IgD-negative memory B cell (primary cell): ENCODE results near the gene MED10. TPM values are rescaled to one million over a fixed set of nuclear protein-coding genes. Genes with fewer than 3 reads are reported as not detected.

Experiments used
- H3K27ac Mint-ChIP-seq, 3 donors: one replicate each; pipeline ENCODE4 v1.8.0; 2020 to 2022; ENCODE audit warnings: mild to moderate bottlenecking in 3 of 3, mixed read lengths in 3 of 3, moderate library complexity in 1 of 3
- H3K27me3 Mint-ChIP-seq: one replicate; pipeline ENCODE4 v1.8.0; 2021; ENCODE audit warnings: mixed read lengths
- H3K36me3 Mint-ChIP-seq: one replicate; pipeline ENCODE4 v1.8.0; 2020; ENCODE audit warnings: mild to moderate bottlenecking, mixed read lengths
- H3K4me1 Mint-ChIP-seq, 3 donors: one replicate each; pipeline ENCODE4 v1.8.0; 2020 to 2022; ENCODE audit warnings: mixed read lengths in 3 of 3, mild to moderate bottlenecking in 1 of 3
- H3K4me3 Mint-ChIP-seq, 4 donors: one replicate each; pipeline ENCODE4 v1.8.0; 2020 to 2022; ENCODE audit warnings: mild to moderate bottlenecking in 4 of 4, mixed read lengths in 4 of 4, moderate library complexity in 3 of 4
- H3K9me3 Mint-ChIP-seq, 3 donors: one replicate each; pipeline ENCODE4 v1.8.0; 2020 to 2021; ENCODE audit warnings: mixed read lengths in 3 of 3, mild to moderate bottlenecking in 1 of 3
- polyA plus RNA-seq: library from polyadenylated mRNA; unstranded; fragments of 300-500 nt; fragmentation: Illumina TruSeq; gene quantifications from one replicate; pipeline ENCODE4 v1.2.3, GENCODE V29; 2021

The MED10 gene
- polyA plus RNA-seq, 1 donor from 2014 or later = 114 TPM

DNA sequence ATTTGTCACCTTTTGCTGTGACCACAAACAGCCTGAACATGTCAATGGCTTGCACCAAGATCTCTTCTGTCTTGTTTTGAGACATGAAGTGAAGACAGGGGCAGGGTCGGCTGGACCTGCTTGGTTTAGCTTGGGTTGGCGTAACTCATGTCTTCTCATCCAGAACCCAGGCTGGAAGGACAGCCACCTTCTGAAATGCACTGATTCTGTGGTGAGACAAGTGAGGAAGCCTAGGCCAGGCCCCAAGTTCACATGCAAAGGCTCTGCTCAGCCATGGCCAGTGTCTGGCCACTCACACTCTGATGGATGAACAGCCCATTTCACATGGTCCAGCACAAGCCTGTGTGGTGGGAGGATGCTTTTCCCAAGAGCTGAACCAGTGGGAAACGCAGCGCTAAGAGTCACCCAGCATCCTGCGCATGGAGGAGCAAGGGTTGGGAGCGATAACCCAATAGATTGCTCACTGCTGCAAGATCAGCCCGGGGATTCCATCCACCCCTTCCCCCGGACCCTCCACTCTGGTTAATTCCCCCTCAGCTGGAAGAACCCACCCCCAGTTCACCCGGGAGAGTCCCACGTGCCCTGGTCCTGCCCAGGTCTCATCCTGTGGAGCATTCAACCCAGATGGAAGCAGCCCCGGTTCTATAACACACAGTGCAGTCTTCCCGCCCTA lies 16.2 kb upstream of the MED10 start:
- H3K9me3 Mint-ChIP-seq = peaks cover 1 to 5% (median 4%) of the 10 kb centered on the region in 3 donors
- H3K4me1 Mint-ChIP-seq = peaks cover 5 to 9% (median 6%) of the 10 kb centered on the region in 3 donors
- H3K36me3 Mint-ChIP-seq = peaks cover 4% of the 10 kb centered on the region
- no peak overlapping the region for H3K27ac Mint-ChIP-seq
- peaks cover 10% of the 10 kb centered on the region for H3K27me3 Mint-ChIP-seq
- no peak overlapping the region for H3K4me3 Mint-ChIP-seq

- Mint-ChIP-seq H3K27me3 (peaks cover 10% of the 10 kb centered on the region), H3K4me3 (no peak overlapping the region), H3K4me1 (peaks cover 5 to 9% (median 6%) of the 10 kb centered on the region in 3 donors), H3K27ac (no peak overlapping the region), H3K36me3 (peaks cover 4% of the 10 kb centered on the region), H3K9me3 (peaks cover 1 to 5% (median 4%) of the 10 kb centered on the region in 3 donors)
These were observed 15.3 kb upstream of the MED10 start for GRCh38 chr5:6393596-6394194.

GRCh38 chr5:6392561-6392960 lies 14.2 kb upstream of the MED10 start:
- Mint-ChIP-seq H3K9me3 (peaks cover 1 to 5% (median 4%) of the 10 kb centered on the region in 3 donors), H3K4me3 (no peak overlapping the region), H3K4me1 (peaks cover 5 to 9% (median 6%) of the 10 kb centered on the region in 3 donors), H3K36me3 (peaks cover 2% of the 10 kb centered on the region), H3K27ac (peak overlapping the region in 1 of 3 donors; percentile 15), H3K27me3 (peaks cover 10% of the 10 kb centered on the region)

DNA sequence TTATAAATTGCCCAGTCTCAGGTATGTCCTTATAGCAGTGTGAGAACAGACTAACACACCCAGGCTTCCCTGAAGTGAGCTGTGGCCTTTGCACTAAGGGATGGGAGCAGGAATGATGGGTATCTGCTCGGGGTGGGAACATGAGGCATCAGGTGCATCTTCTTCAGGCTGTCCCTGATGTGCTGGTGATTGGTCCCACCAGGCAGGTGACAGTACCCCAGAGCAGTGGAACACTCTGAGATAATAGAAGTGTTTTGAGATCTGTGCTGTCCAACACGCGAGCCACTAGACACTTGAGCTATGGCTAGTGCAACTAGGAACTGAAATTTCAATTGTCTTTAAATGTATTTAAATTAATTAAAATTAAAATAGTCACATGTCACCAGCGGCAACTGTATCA lies 12.8 kb upstream of the MED10 start:
- Mint-ChIP-seq H3K4me1 (peaks cover 5 to 9% (median 6%) of the 10 kb centered on the region in 3 donors), H3K9me3 (peaks cover 1 to 5% (median 4%) of the 10 kb centered on the region in 3 donors), H3K36me3 (peaks cover 2% of the 10 kb centered on the region), H3K4me3 (no peak overlapping the region), H3K27ac (no peak overlapping the region), H3K27me3 (peaks cover 9% of the 10 kb centered on the region)

GRCh38 chr5:6389946-6390530 lies 11.7 kb upstream of the MED10 start:
- peaks cover 5 to 9% (median 6%) of the 10 kb centered on the region in 3 donors for H3K4me1 Mint-ChIP-seq
- H3K27ac Mint-ChIP-seq = no peak overlapping the region
- H3K9me3 Mint-ChIP-seq = peaks cover 1 to 5% (median 4%) of the 10 kb centered on the region in 3 donors
- no peak overlapping the region for H3K4me3 Mint-ChIP-seq
- peaks cover 11% of the 10 kb centered on the region for H3K27me3 Mint-ChIP-seq
- peaks cover 4% of the 10 kb centered on the region for H3K36me3 Mint-ChIP-seq

DNA sequence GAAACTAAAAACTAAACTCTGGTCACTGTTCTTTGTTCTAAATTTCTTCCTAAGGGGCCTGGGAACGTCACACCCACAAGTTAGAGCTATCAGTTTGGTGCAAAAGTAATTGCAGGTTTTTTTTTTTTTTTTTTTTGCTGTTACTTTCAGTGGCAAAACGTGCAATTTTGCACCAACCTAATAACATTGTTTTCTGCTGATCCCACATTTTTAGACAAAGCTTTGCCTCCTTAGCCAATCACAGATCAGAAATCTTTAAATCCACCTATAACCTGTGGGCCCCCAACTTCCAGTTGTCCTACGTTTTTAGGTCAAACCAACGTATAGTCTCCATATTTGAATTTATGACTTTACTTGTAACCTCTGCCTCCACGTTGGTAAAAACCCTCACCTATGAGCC lies 11.1 kb upstream of the MED10 start:
- Mint-ChIP-seq H3K9me3 (peaks cover 1 to 5% (median 4%) of the 10 kb centered on the region in 3 donors), H3K4me1 (peaks cover 5 to 9% (median 6%) of the 10 kb centered on the region in 3 donors), H3K27ac (no peak overlapping the region), H3K4me3 (no peak overlapping the region), H3K36me3 (peaks cover 4% of the 10 kb centered on the region), H3K27me3 (peaks cover 12% of the 10 kb centered on the region)

DNA sequence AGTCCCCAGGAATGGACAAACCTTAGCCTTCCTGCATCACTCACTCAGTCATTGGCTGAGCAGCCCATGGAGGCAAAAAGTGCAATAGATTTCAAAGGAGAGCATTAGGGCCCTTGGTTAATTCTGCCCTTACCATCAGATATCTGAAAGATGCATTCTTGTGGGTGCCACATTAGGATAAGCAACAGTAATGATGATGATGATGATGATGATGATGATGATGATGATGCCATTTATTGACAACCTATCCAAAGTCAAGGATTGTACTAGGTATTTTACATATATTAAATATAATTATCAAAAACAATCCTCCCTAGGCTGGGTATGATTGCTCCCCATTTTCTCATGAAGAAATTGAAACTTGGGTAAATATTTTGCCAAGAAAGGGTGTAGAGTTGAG lies 9.6 kb upstream of the MED10 start:
- Mint-ChIP-seq H3K4me1 (no peaks in the 10 kb centered on the region), H3K36me3 (peaks cover 4% of the 10 kb centered on the region), H3K27me3 (peaks cover 10% of the 10 kb centered on the region), H3K4me3 (no peak overlapping the region), H3K9me3 (peaks cover 1 to 5% (median 2%) of the 10 kb centered on the region in 3 donors), H3K27ac (no peak overlapping the region)

DNA sequence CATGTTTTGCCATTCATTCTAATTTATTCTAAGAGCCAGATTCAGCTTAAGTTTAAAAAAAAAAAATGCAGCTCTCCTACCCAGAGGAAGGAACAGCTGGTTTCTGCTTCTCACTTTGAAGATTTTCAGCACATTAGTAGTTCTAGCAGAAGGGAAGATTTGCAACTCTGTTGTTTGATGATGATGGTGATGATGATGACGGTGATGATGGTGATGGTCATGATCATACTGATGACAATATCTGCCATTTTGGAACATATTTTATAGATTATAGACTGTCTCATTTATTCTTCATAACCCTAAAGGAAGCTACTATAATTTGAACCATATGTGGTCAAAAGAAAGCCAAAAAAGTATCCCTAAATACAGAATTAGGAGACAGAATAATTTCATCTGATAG lies 7.9 kb upstream of the MED10 start:
- no peak overlapping the region for H3K4me3 Mint-ChIP-seq
- H3K27me3 Mint-ChIP-seq = peaks cover 6% of the 10 kb centered on the region
- H3K4me1 Mint-ChIP-seq = no peaks in the 10 kb centered on the region
- peaks cover 0 to 5% (median 0%) of the 10 kb centered on the region in 3 donors for H3K9me3 Mint-ChIP-seq
- no peak overlapping the region for H3K27ac Mint-ChIP-seq
- peaks cover 2% of the 10 kb centered on the region for H3K36me3 Mint-ChIP-seq

GRCh38 chr5:6384856-6385255 lies 6.5 kb upstream of the MED10 start:
- peaks cover 4% of the 10 kb centered on the region for H3K27me3 Mint-ChIP-seq
- H3K9me3 Mint-ChIP-seq = no peaks in the 10 kb centered on the region
- H3K4me3 Mint-ChIP-seq = no peak overlapping the region
- no peak overlapping the region for H3K27ac Mint-ChIP-seq
- peaks cover 2% of the 10 kb centered on the region for H3K36me3 Mint-ChIP-seq
- no peaks in the 10 kb centered on the region for H3K4me1 Mint-ChIP-seq

GRCh38 chr5:6383376-6383775 lies 5.0 kb upstream of the MED10 start:
- Mint-ChIP-seq H3K27ac (no peak overlapping the region), H3K9me3 (no peaks in the 10 kb centered on the region), H3K27me3 (peaks cover 4% of the 10 kb centered on the region), H3K4me1 (peaks cover 7 to 8% (median 8%) of the 10 kb centered on the region in 3 donors), H3K36me3 (peaks cover 4% of the 10 kb centered on the region), H3K4me3 (no peak overlapping the region)

GRCh38 chr5:6379246-6379645 lies 899 bp upstream of the MED10 start:
- no peaks in the 10 kb centered on the region for H3K27me3 Mint-ChIP-seq
- peak overlapping the region in 2 of 3 donors; percentile 73 to 100 for H3K27ac Mint-ChIP-seq
- peaks cover 10 to 29% (median 27%) of the 10 kb centered on the region in 3 donors for H3K4me1 Mint-ChIP-seq
- H3K36me3 Mint-ChIP-seq = peaks cover 3% of the 10 kb centered on the region
- H3K4me3 Mint-ChIP-seq = peak overlapping the region; percentile 96 to 100 (median 100)
- no peaks in the 10 kb centered on the region for H3K9me3 Mint-ChIP-seq

DNA sequence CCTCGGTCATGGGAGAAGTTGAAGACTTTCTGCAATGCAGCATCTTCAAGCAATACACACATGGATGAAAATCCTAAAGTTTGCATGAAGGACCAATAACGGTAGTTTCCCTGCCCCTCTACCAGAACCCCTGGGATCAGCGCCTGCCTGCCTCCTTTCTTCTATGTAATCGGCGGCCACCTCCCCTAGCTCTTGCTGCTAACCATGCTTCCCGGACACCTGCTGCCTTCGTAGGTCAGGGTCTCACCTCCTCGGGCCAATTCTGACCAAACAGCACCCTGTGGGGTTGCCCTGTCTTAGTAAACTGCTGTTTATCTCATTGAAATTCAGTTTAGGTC lies 388 bp upstream of the MED10 start:
- Mint-ChIP-seq H3K27ac (peak overlapping the region; percentile 73 to 100 (median 95)), H3K9me3 (no peaks in the 10 kb centered on the region), H3K4me1 (peaks cover 10 to 29% (median 27%) of the 10 kb centered on the region in 3 donors), H3K4me3 (peak overlapping the region; percentile 96 to 100 (median 100)), H3K27me3 (no peaks in the 10 kb centered on the region), H3K36me3 (peaks cover 3% of the 10 kb centered on the region)

GRCh38 chr5:6377582-6377904 lies 804 bp downstream of the MED10 start:
- Mint-ChIP-seq H3K27ac (peak overlapping the region; percentile 73 to 100 (median 95)), H3K36me3 (peaks cover 6% of the 10 kb centered on the region), H3K27me3 (no peaks in the 10 kb centered on the region), H3K4me1 (peaks cover 10 to 29% (median 27%) of the 10 kb centered on the region in 3 donors), H3K9me3 (no peaks in the 10 kb centered on the region), H3K4me3 (peak overlapping the region; percentile 96 to 100 (median 100))

GRCh38 chr5:6376974-6377520 lies 1.3 kb downstream of the MED10 start:
- peak overlapping the region in 2 of 3 donors; percentile 73 to 95 for H3K27ac Mint-ChIP-seq
- H3K4me3 Mint-ChIP-seq = peak overlapping the region; percentile 96 to 100 (median 100)
- H3K9me3 Mint-ChIP-seq = no peaks in the 10 kb centered on the region
- H3K27me3 Mint-ChIP-seq = no peaks in the 10 kb centered on the region
- peaks cover 8% of the 10 kb centered on the region for H3K36me3 Mint-ChIP-seq
- H3K4me1 Mint-ChIP-seq = peaks cover 10 to 29% (median 27%) of the 10 kb centered on the region in 3 donors

- Mint-ChIP-seq H3K27me3 (no peaks in the 10 kb centered on the region), H3K9me3 (no peaks in the 10 kb centered on the region), H3K27ac (peak overlapping the region in 1 of 3 donors; percentile 86), H3K4me1 (peaks cover 2 to 19% (median 19%) of the 10 kb centered on the region in 3 donors), H3K4me3 (no peak overlapping the region), H3K36me3 (peaks cover 9% of the 10 kb centered on the region)
These were observed 5.1 kb downstream of the MED10 start for GRCh38 chr5:6373081-6373846.
